ENCODE measurements around the gene TRAPPC10. TPM values are rescaled to one million over a fixed set of nuclear protein-coding genes. Genes with fewer than 3 reads are reported as not detected.

The TRAPPC10 gene
- total and polyA plus RNA-seq, 9 of the 15 experiments (the other 6 are each of a cell fraction or from before 2014, with no cell fraction given): 1.1 to 33.8 (median 24.3) TPM

DNA sequence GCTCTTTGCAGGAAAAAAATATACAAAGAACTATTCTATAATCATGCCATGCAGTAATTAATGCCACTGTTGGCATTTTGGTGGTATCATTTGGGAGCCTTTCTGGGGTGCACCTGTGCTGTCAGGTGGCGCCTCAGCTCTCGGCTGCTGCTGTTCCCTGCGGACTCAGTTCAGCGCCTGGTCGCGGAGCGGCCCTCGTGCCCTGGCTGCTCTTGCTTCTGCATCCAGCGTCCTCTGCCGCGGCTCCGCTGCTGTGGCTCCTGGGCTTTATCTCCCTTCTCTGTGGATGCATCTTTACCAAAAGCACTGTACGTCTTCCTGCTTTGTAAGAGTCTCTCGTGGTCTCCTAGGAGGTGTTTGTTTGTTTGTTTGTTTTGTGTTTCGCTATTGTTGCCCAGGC is 60.0 kb downstream of the TRAPPC10 start (continued):
- no peak for TF ChIP-seq FOXP4 (CRISPR knock-in tag; IDR thresholded peaks at IDR 0.05; ENCODE audit: borderline replicate concordance)

DNA sequence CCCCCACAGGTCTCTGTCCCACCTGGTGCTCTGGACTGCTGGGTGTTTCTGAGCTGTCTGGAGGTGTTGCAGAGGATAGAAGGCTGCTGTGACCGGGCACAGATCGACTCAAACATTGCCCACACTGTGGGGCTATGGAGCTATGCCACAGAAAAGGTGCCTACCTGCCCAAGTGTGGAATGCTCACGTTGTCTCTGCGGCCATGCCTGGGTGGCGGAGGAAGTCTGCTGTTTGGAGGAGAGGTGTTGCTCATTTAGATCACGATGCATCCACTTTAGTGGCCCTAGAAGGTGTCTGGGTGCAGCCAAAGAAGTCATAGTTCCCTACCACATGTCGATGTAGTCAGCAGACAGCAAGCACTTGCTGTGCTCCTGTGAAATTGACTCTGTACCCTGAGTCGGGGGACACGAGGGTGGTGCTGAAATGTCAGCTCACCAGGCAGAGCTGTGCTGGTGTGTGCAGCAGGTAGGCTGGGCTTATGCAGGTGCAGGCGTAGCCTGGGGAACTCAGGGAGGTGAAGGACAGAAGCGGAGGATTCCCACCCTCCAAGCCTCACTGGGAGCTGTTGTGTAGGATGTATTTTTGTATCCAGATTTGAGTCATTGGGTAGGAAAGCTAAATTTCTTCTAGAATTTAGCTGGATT is 62.3 kb downstream of the TRAPPC10 start:
- no TSS peak for BruUV-seq (replicated peaks)
- CTCF ChIA-PET (ENCODE audit: low intra/inter-chr PET ratio): no interaction called here
- H3K27ac ChIP-seq (ENCODE audit: extremely low read depth, low read depth, low read length): no peak overlapping the region
- H3K9me1 ChIP-seq (ENCODE audit: control insufficient read depth, insufficient read depth, low read length): peaks cover 1% of the 10 kb centered on the region
- no peaks in the 10 kb centered on the region for H3K9me3 ChIP-seq (replicated peaks; ENCODE audit: control insufficient read depth, insufficient read depth, low read depth, low read length)
- TF ChIP-seq ATF1 (CRISPR knock-in tag; IDR thresholded peaks at IDR 0.05) (no peak), ATF1 (tag; IDR thresholded peaks at IDR 0.05) (no peak), ZNF398 (CRISPR knock-in tag; IDR thresholded peaks at IDR 0.05) (no peak), CEBPB (tag; IDR thresholded peaks at IDR 0.05) (no peak), GABPB1 (CRISPR knock-in tag; IDR thresholded peaks at IDR 0.05) (no peak)
- 92% methylated on average over 11 of the region's 11 CpGs for WGBS (ENCODE audit: insufficient coverage, low coverage, missing lambda C conversion rate)
- in situ Hi-C loops (cut with MboI): no loop called here
- FAIRE-seq (no peak), DNase-seq (ENCODE audit: extremely low read depth in 1 of 4, low spot score in 3 of 4) (no peak), ATAC-seq (no peak)
- H3K4me2 ChIP-seq (ENCODE audit: insufficient read depth, low read length): no peak overlapping the region
- peaks cover 92% of the 10 kb centered on the region for H3K36me3 ChIP-seq (ENCODE audit: control insufficient read depth, insufficient read depth, low read length)
- no peak overlapping the region for H2AFZ ChIP-seq (ENCODE audit: low read depth, low read length)
- no peak overlapping the region for H3K4me3 ChIP-seq
- peaks cover 5% of the 10 kb centered on the region; the same call in 1 of the 3 replicates for H3K79me2 ChIP-seq (ENCODE audit: control insufficient read depth, insufficient read depth, low read length)
- intact Hi-C loops (cut with micrococcal nuclease): no loop called here
- peaks cover 0 to 3% of the 10 kb centered on the region in 2 experiments; a peak in 1 of 5 replicates for H3K4me1 ChIP-seq (replicated peaks in 1 of 2; ENCODE audit: control insufficient read depth in 2 of 2, insufficient read depth in 2 of 2, low read length in 2 of 2)
- H3K27me3 ChIP-seq (ENCODE audit: control insufficient read depth in 2 of 2, insufficient read depth in 2 of 2, low read length in 2 of 2): no peaks in the 10 kb centered on the region
- 0 out of 2 replicates have a peak, but pooled peaks cover 8% of the 10 kb centered on the region for H4K20me1 ChIP-seq (replicated peaks; ENCODE audit: control insufficient read depth, insufficient read depth, low read length)
- POLR2A ChIA-PET: interaction anchor here (0.5 to 2.2 kb wide), 2 partner anchors 11 to 18 kb away, joined by 3 to 9 read pairs; no protein-coding TSS in a partner anchor
- 0 out of 4 replicates have a peak overlapping the region, but pooled peaks of 1 of the 2 experiments have one; percentile 39 for H3K9ac ChIP-seq (ENCODE audit: insufficient read depth in 1 of 2, low read depth in 2 of 2, low read length in 2 of 2)

Data from K562 (cell line).